Tibial artery (tissue), 4 donors: ENCODE data around the gene SNX1.

Experiments used
- DNase-seq, 2 donors: peaks; one replicate each; pipeline ENCODE4 v3.0.0-alpha.2; 2019
- H3K27ac ChIP-seq, 2 donors: fragments of 200-600 bp; sonication (generic) in 1 of 2; 1 replicate in 1 of 2; 2 replicates in 1 of 2; pipeline ENCODE4 v1.5.1; 2018 to 2019; ENCODE audit warnings: mild to moderate bottlenecking in 1 of 2
- H3K27me3 ChIP-seq, 2 donors: fragments of 200-600 bp; sonication (generic) in 1 of 2; one replicate each; pipeline versions ENCODE4 v1.5.1 to v1.6.0; 2016 to 2019
- H3K36me3 ChIP-seq, 3 donors: fragments of 200-600 bp; sonication (generic) in 2 of 3; one replicate each; pipeline ENCODE4 v1.5.1; 2016 to 2019; ENCODE audit warnings: mild to moderate bottlenecking in 2 of 3
- H3K4me1 ChIP-seq, 4 donors: fragments of 200-600 bp; sonication (generic) in 2 of 4; 1 replicate in 3 of 4; 2 replicates in 1 of 4; pipeline ENCODE4 v1.5.1; 2016 to 2019
- H3K4me3 ChIP-seq, 2 donors: fragments of 200-600 bp; sonication (generic) in 1 of 2; 1 replicate in 1 of 2; 2 replicates in 1 of 2; pipeline ENCODE4 v1.5.1; 2018 to 2019; ENCODE audit warnings: mild to moderate bottlenecking in 2 of 2
- H3K9me3 ChIP-seq, 3 donors: fragments of 200-600 bp; sonication (generic) in 1 of 3; one replicate each; pipeline ENCODE4 v1.5.1; 2016 to 2019
- CTCF ChIP-seq, 2 experiments: fragments of 200-600 bp in 1 of 2; fragments of 450-650 bp in 1 of 2; IDR thresholded peaks; one replicate each; pipeline ENCODE4 v1.5.1; 2017 to 2019; ENCODE audit warnings: antibody characterized with exemption in 2 of 2, mild to moderate bottlenecking in 1 of 2, moderate library complexity in 1 of 2
- intact Hi-C: fragments of 100-400 bp; cut with DNase I; formaldehyde crosslinking; loops from one replicate; pipeline ENCODE4 v1.15.0; 2023; ENCODE audit warnings: low total_unique reads

The SNX1 gene

GRCh38 chr15:64163659-64164362 is 68.0 kb downstream of the SNX1 start:
- peaks cover 21 to 28% (median 26%) of the 10 kb centered on the region in 3 donors for H3K36me3 ChIP-seq
- intact Hi-C loops, result loop anchor here (5.0 to 10.0 kb wide), 4 partner anchors 72 to 1448 kb away; partner anchors contain the start of genes CIAO2A, INTS14 and PCLAF
- H3K27ac ChIP-seq, result peak overlapping the region; percentile 78 to 85
- peak in 1 of 2 donors; percentile 52 for DNase-seq
- H3K4me3 ChIP-seq, result peak overlapping the region; percentile 74 to 84
- TF ChIP-seq CTCF (IDR thresholded peaks at IDR 0.05), result no peak
- no peaks in the 10 kb centered on the region for H3K27me3 ChIP-seq
- no peaks in the 10 kb centered on the region for H3K9me3 ChIP-seq
- H3K4me1 ChIP-seq, result peaks cover 0 to 39% (median 37%) of the 10 kb centered on the region in 4 donors

GRCh38 chr15:64164436-64164835 is 68.7 kb downstream of the SNX1 start:
- Histone ChIP-seq H3K27me3 (no peaks in the 10 kb centered on the region), H3K27ac (peak overlapping the region in 1 of 2 donors; percentile 78), H3K36me3 (peaks cover 15 to 22% (median 19%) of the 10 kb centered on the region in 3 donors), H3K4me3 (no peak overlapping the region), H3K9me3 (no peaks in the 10 kb centered on the region), H3K4me1 (peaks cover 0 to 39% (median 33%) of the 10 kb centered on the region in 4 donors)
- intact Hi-C loops, result loop anchor here (5.0 to 10.0 kb wide), 4 partner anchors 72 to 1448 kb away; partner anchors contain the start of genes CIAO2A, INTS14 and PCLAF
- DNase-seq, result peak in 1 of 2 donors; percentile 29
- TF ChIP-seq CTCF (IDR thresholded peaks at IDR 0.05), result no peak

- Histone ChIP-seq H3K9me3 (no peaks in the 10 kb centered on the region), H3K36me3 (peaks cover under 1 to 17% (median 2%) of the 10 kb centered on the region in 3 donors), H3K27ac (no peak overlapping the region), H3K4me3 (no peak overlapping the region), H3K27me3 (no peaks in the 10 kb centered on the region), H3K4me1 (peaks cover 0 to 22% (median 15%) of the 10 kb centered on the region in 4 donors)
- DNase-seq, result no peak
- intact Hi-C loops, result loop anchor here (10.0 kb wide), 1 partner anchor 519 kb away; no protein-coding TSS in a partner anchor
- TF ChIP-seq CTCF (IDR thresholded peaks at IDR 0.05), result no peak
Observed at GRCh38 chr15:64166102-64166890, 70.5 kb downstream of the SNX1 start.

GRCh38 chr15:64180235-64180824 is 84.5 kb downstream of the SNX1 start:
- H3K27ac ChIP-seq, result no peak overlapping the region
- no peak overlapping the region for H3K4me3 ChIP-seq
- no peaks in the 10 kb centered on the region for H3K9me3 ChIP-seq
- intact Hi-C loops, result no loop called here
- H3K27me3 ChIP-seq, result no peaks in the 10 kb centered on the region
- no peak for TF ChIP-seq CTCF (IDR thresholded peaks at IDR 0.05)
- H3K36me3 ChIP-seq, result peaks cover 3 to 48% (median 44%) of the 10 kb centered on the region in 3 donors
- no peaks in the 10 kb centered on the region for H3K4me1 ChIP-seq
- DNase-seq, result no peak

- no peak overlapping the region for H3K27ac ChIP-seq
- no peaks in the 10 kb centered on the region for H3K4me1 ChIP-seq
- no peak for DNase-seq
- no peaks in the 10 kb centered on the region for H3K27me3 ChIP-seq
- intact Hi-C loops, result no loop called here
- no peak overlapping the region for H3K4me3 ChIP-seq
- no peaks in the 10 kb centered on the region for H3K9me3 ChIP-seq
- peaks cover 15 to 54% (median 39%) of the 10 kb centered on the region in 3 donors for H3K36me3 ChIP-seq
- no peak for TF ChIP-seq CTCF (IDR thresholded peaks at IDR 0.05)
Observed at GRCh38 chr15:64182859-64183370, 87.1 kb downstream of the SNX1 start.
